Calu3 (cell line): ENCODE results near the gene BBIP1. TPM values are rescaled to one million over a fixed set of nuclear protein-coding genes. Genes with fewer than 3 reads are reported as not detected.

Experiments used
- BruUV-seq: library from RNA; stranded (reverse); fragments of 400-500 nt; replicated peaks from 2 replicates; lab custom pipeline; 2021; lab: Mats Ljungman, UMichigan
- CTCF ChIA-PET: fragments of 300-600 bp; sonication (Branson Sonifier 250); formaldehyde crosslinking; loops from one replicate; lab custom pipeline; 2022; ENCODE audit warnings: antibody characterized with exemption; lab: Charles Lee
- DNase-seq: peaks from one replicate; pipeline ENCODE4 v3.0.0; 2022
- H3K27ac Mint-ChIP-seq: one replicate; pipeline ENCODE4 v1.8.0; 2022; ENCODE audit warnings: mixed read lengths; ENCODE audit not compliant: unreplicated experiment
- H3K27me3 Mint-ChIP-seq: one replicate; pipeline ENCODE4 v1.8.0; 2022; ENCODE audit warnings: mixed read lengths; ENCODE audit not compliant: unreplicated experiment
- H3K36me3 Mint-ChIP-seq: one replicate; pipeline ENCODE4 v1.8.0; 2022; ENCODE audit warnings: mild to moderate bottlenecking, moderate library complexity, mixed read lengths; ENCODE audit not compliant: insufficient read depth, unreplicated experiment
- H3K4me1 Mint-ChIP-seq: one replicate; pipeline ENCODE4 v1.8.0; 2022; ENCODE audit warnings: mild to moderate bottlenecking, low read depth, mixed read lengths; ENCODE audit not compliant: unreplicated experiment
- H3K4me3 Mint-ChIP-seq: one replicate; pipeline ENCODE4 v1.8.0; 2022; ENCODE audit warnings: mild to moderate bottlenecking, low read depth, moderate library complexity, mixed read lengths; ENCODE audit not compliant: unreplicated experiment
- H3K9me3 Mint-ChIP-seq: one replicate; pipeline ENCODE4 v1.8.0; 2022; ENCODE audit warnings: low read depth, mixed read lengths; ENCODE audit not compliant: unreplicated experiment
- CTCF ChIP-seq: fragments of 200-600 bp; IDR thresholded peaks from one replicate; pipeline ENCODE4 v1.8.0; 2022; ENCODE audit warnings: antibody characterized with exemption; ENCODE audit not compliant: unreplicated experiment
- intact Hi-C: fragments of 100-400 bp; cut with micrococcal nuclease; formaldehyde crosslinking; loops from one replicate; pipeline ENCODE4 v1.10.0; 2022; ENCODE audit not compliant: unreplicated experiment
- total RNA-seq: library from RNA; stranded (reverse); gene quantifications from 2 replicates; pipeline ENCODE4 v1.2.3, GENCODE V29; 2022

BBIP1 gene
- total RNA-seq, 1 experiment from 2014 or later = 15.8 TPM

- Mint-ChIP-seq H3K27ac (peak overlapping the region; percentile 53), H3K27me3 (no peaks in the 10 kb centered on the region), H3K9me3 (no peaks in the 10 kb centered on the region), H3K4me3 (peak overlapping the region; percentile 26), H3K4me1 (peaks cover 10% of the 10 kb centered on the region), H3K36me3 (peaks cover 27% of the 10 kb centered on the region)
- TF ChIP-seq CTCF = no peak
- no peak for DNase-seq
- BruUV-seq = no TSS peak
- intact Hi-C loops = loop anchor here (10.0 kb wide), 1 partner anchor 211 kb away; no protein-coding TSS in a partner anchor
- CTCF ChIA-PET = no interaction called here
These were observed 5.0 kb upstream of the BBIP1 start for GRCh38 chr10:110923856-110924493.

GRCh38 chr10:110919971-110920881 lies 1.2 kb upstream of the BBIP1 start:
- CTCF ChIA-PET = no interaction called here
- DNase-seq = peak; percentile 26
- TSS peak; percentile 58 for BruUV-seq
- H3K4me1 Mint-ChIP-seq = peaks cover 18% of the 10 kb centered on the region
- TF ChIP-seq CTCF = no peak
- H3K27me3 Mint-ChIP-seq = no peaks in the 10 kb centered on the region
- H3K27ac Mint-ChIP-seq = peak overlapping the region; percentile 96
- H3K4me3 Mint-ChIP-seq = peak overlapping the region; percentile 94
- no peaks in the 10 kb centered on the region for H3K9me3 Mint-ChIP-seq
- peaks cover 40% of the 10 kb centered on the region for H3K36me3 Mint-ChIP-seq
- intact Hi-C loops = loop anchor here (10.0 kb wide), 1 partner anchor 215 kb away; no protein-coding TSS in a partner anchor

DNA sequence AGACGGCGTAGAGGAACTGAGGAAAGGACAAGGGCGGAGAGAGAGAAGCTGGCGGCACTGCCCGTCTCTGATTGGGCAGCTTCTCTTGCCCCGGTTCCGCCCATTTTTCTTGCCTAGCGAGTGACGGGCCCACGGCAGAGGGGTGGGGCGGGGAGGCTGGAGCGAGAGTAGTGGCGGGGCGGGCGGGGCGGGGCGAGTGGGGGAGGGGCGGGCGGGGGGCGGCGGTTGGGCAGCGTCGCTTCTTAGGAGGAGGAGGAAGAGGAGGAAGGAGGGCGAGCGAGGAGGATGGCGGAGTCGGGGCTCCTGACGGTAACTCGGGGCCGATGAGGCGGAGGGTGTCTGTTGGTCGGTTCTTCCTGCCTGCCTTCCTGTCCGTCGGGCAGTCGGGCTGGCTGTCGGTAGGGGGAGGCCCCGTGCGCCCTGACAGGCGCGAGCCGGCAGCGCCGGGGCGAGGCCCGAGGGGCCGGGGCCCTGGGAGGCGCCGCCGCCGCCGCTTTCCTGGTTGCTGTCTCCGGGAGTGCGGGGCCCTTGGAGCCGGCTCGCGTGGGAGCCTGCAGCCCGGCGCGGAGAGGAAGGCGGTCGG lies 460 bp upstream of the BBIP1 start, which contains the start of gene SHOC2:
SHOC2 (plus strand) TSS at position 256 of the 583 bp plus-strand sequence. CDS start 44,755 bp downstream, outside the sequence.
- peak within 1 kb of the TSS; percentile 94 for H3K4me3 Mint-ChIP-seq
- peak; percentile 94 for DNase-seq
- no peaks in the 10 kb centered on the region for H3K9me3 Mint-ChIP-seq
- H3K27me3 Mint-ChIP-seq = no peaks in the 10 kb centered on the region
- TF ChIP-seq CTCF = no peak
- H3K27ac Mint-ChIP-seq = peak within 1 kb of the TSS; percentile 96
- no TSS peak for BruUV-seq
- CTCF ChIA-PET = interaction anchor here (0.6 to 1.8 kb wide), 4 partner anchors 18 to 345 kb away, joined by 3 to 8 read pairs (median 6); partner anchors contain the start of gene ADRA2A
- peaks cover 40% of the 10 kb centered on the region for H3K36me3 Mint-ChIP-seq
- peaks cover 17% of the 10 kb centered on the region for H3K4me1 Mint-ChIP-seq
- intact Hi-C loops = no loop called here

GRCh38 chr10:110918269-110918642 lies 724 bp downstream of the BBIP1 start:
- Mint-ChIP-seq H3K36me3 (peaks cover 35% of the 10 kb centered on the region), H3K9me3 (no peaks in the 10 kb centered on the region), H3K4me3 (peak overlapping the region; percentile 94), H3K27me3 (no peaks in the 10 kb centered on the region), H3K27ac (peak overlapping the region; percentile 95), H3K4me1 (peaks cover 8% of the 10 kb centered on the region)
- TF ChIP-seq CTCF = no peak
- no TSS peak for BruUV-seq
- CTCF ChIA-PET = interaction anchor here (0.6 to 1.8 kb wide), 3 partner anchors 114 to 163 kb away, joined by 5 to 7 read pairs (median 6); partner anchors contain the start of gene ADRA2A
- DNase-seq = peak; percentile 94
- intact Hi-C loops = no loop called here
